HepG2 (cell line): ENCODE measurements around the gene OR52H1. TPM values are rescaled to one million over a fixed set of nuclear protein-coding genes. Genes with fewer than 3 reads are reported as not detected.

Experiments used
- ATAC-seq: fragments of 200-7000 bp; cut with Tn5 transposase; 3 replicates; pipeline ENCODE4 v1.9.1; 2020; ENCODE audit warnings: mild to moderate bottlenecking, moderate library complexity
- BruUV-seq: library from RNA; stranded (reverse); fragments of 400-500 nt; replicated peaks from 2 replicates; lab custom pipeline; 2021; lab: Mats Ljungman, UMichigan
- CTCF ChIA-PET: fragments of 300-600 bp; formaldehyde crosslinking; extraction: SDS; loops from one replicate; lab custom pipeline; 2021; ENCODE audit warnings: low total read pairs, inconsistent platforms, low intra/inter-chr PET ratio; lab: Yijun Ruan, JAX
- POLR2A ChIA-PET: fragments of 350-600 bp; sonication (Branson Sonifier 250); formaldehyde crosslinking; loops from one replicate; lab custom pipeline; 2020; ENCODE audit warnings: antibody characterized with exemption, inconsistent platforms; lab: Yijun Ruan, JAX
- DNase-seq: peaks from one replicate; pipeline ENCODE4 v3.0.0-alpha.2; 2015; ENCODE audit warnings: low spot score
- FAIRE-seq: peaks from 3 replicates; lab custom pipeline; 2011; peaks lifted over from hg19 to GRCh38; lab: Jason Lieb, UNC
- H2AFZ ChIP-seq: one replicate; pipeline ENCODE4 v1.6.1; 2011; ENCODE audit warnings: low read length, inconsistent platforms
- H3K27ac ChIP-seq: fragments of 300-600 bp; 3 replicates; pipeline ENCODE4 v1.8.0; 2011; ENCODE audit warnings: mixed run types, mild to moderate bottlenecking, mixed read lengths, low read length, inconsistent platforms; ENCODE audit not compliant: insufficient read depth; ENCODE audit errors: extremely low read length
- H3K27me3 ChIP-seq, 2 experiments: fragments of 200-600 bp in 1 of 2; 2 replicates in 1 of 2; 3 replicates in 1 of 2; pipeline versions ENCODE4 v1.6.0 to v1.8.0; 2011; ENCODE audit warnings: low read length in 2 of 2, mild to moderate bottlenecking in 2 of 2, moderate library complexity in 2 of 2, inconsistent platforms in 1 of 2; ENCODE audit not compliant: insufficient read depth in 2 of 2, control insufficient read depth in 1 of 2
- H3K36me3 ChIP-seq, 2 experiments: fragments of 200-600 bp in 1 of 2; replicated peaks in 1 of 2; 2 replicates in 1 of 2; 3 replicates in 1 of 2; pipeline versions ENCODE4 v1.5.1 to v1.8.0; 2011; ENCODE audit warnings: low read length in 2 of 2, inconsistent platforms in 1 of 2; ENCODE audit not compliant: insufficient read depth in 2 of 2, control insufficient read depth in 1 of 2
- H3K4me1 ChIP-seq: 2 replicates; pipeline ENCODE4 v1.5.1; 2012; ENCODE audit warnings: low read length, inconsistent platforms; ENCODE audit not compliant: insufficient read depth
- H3K4me2 ChIP-seq: 2 replicates; pipeline ENCODE4 v1.6.0; 2011; ENCODE audit warnings: low read depth, low read length, inconsistent platforms
- H3K4me3 ChIP-seq, 3 experiments: fragments of 200-600 bp in 1 of 3; sonication (generic), shearing (Covaris generic) in 1 of 3; replicated peaks in 1 of 3; 2 replicates each; pipeline ENCODE4 v1.5.1; 2011 to 2016; ENCODE audit warnings: low read length in 3 of 3, inconsistent platforms in 2 of 3, low read depth in 2 of 3, mild to moderate bottlenecking in 2 of 3, control low read depth in 1 of 3, mixed read lengths in 1 of 3; ENCODE audit not compliant: insufficient read depth in 1 of 3
- H3K79me2 ChIP-seq: one replicate; pipeline ENCODE4 v1.6.1; 2011; ENCODE audit warnings: low read length, inconsistent platforms; ENCODE audit not compliant: insufficient read depth
- H3K9ac ChIP-seq: 2 replicates; pipeline ENCODE4 v1.6.0; 2011; ENCODE audit warnings: mild to moderate bottlenecking, low read depth, low read length, inconsistent platforms; ENCODE audit not compliant: insufficient read depth
- H3K9me3 ChIP-seq: 2 replicates; pipeline ENCODE4 v1.5.1; 2012; ENCODE audit warnings: mild to moderate bottlenecking, low read length
- H4K20me1 ChIP-seq: 2 replicates; pipeline ENCODE4 v1.6.0; 2011; ENCODE audit warnings: inconsistent platforms, mild to moderate bottlenecking, low read length, moderate library complexity; ENCODE audit not compliant: insufficient read depth
- AGO2 ChIP-seq: fragments of 200-400 bp; formaldehyde crosslinking; optimal IDR thresholded peaks from 2 replicates; pipeline ENCODE3; 2017; ENCODE audit warnings: mild to moderate bottlenecking, low read depth, low read length, moderate library complexity
- AHR ChIP-seq: IDR thresholded peaks from 2 replicates; pipeline ENCODE4 v1.6.1; 2018; ENCODE audit warnings: missing genetic modification reagents, missing compliant biosample characterization
- BCL6 ChIP-seq: IDR thresholded peaks from 2 replicates; pipeline ENCODE4 v1.6.1; 2016; ENCODE audit warnings: missing genetic modification reagents, missing compliant biosample characterization
- CCDC6 ChIP-seq: sonication (generic); formaldehyde crosslinking; IDR thresholded peaks from 2 replicates; pipeline ENCODE4 v1.8.1; 2022; ENCODE audit warnings: mild to moderate bottlenecking, missing genetic modification reagents, moderate library complexity
- DMAP1 ChIP-seq: IDR thresholded peaks from 2 replicates; pipeline ENCODE4 v1.6.1; 2016
- FLYWCH1 ChIP-seq: sonication (generic); formaldehyde crosslinking; IDR thresholded peaks from 2 replicates; pipeline ENCODE4 v1.8.1; 2023; ENCODE audit warnings: mild to moderate bottlenecking, missing genetic modification reagents
- JARID2 ChIP-seq: sonication (generic); formaldehyde crosslinking; IDR thresholded peaks from 2 replicates; pipeline ENCODE4 v1.8.1; 2023; ENCODE audit warnings: missing genetic modification reagents, inconsistent platforms; ENCODE audit not compliant: insufficient replicate concordance
- NAIF1 ChIP-seq: sonication (generic); formaldehyde crosslinking; IDR thresholded peaks from 2 replicates; pipeline ENCODE4 v1.5.0; 2020; ENCODE audit warnings: mild to moderate bottlenecking, missing genetic modification reagents, borderline replicate concordance
- NFIC ChIP-seq: IDR thresholded peaks from 2 replicates; pipeline ENCODE4 v1.6.1; 2012; ENCODE audit warnings: mild to moderate bottlenecking, low read length, inconsistent platforms
- RORA ChIP-seq: sonication (generic); formaldehyde crosslinking; IDR thresholded peaks from 2 replicates; pipeline ENCODE4 v1.5.0; 2020; ENCODE audit warnings: mild to moderate bottlenecking, missing genetic modification reagents, moderate library complexity
- SMARCC2 ChIP-seq: fragments of 450-650 bp; IDR thresholded peaks from 2 replicates; pipeline ENCODE4 v1.6.1; 2017; ENCODE audit warnings: antibody characterized with exemption, mild to moderate bottlenecking
- SOX13 ChIP-seq, 3 experiments: fragments of 450-650 bp in 1 of 3; sonication (generic) in 1 of 3; formaldehyde crosslinking in 1 of 3; IDR thresholded peaks in 2 of 3; conservative IDR thresholded peaks in 1 of 3; 2 replicates each; pipeline versions ENCODE4 v1.5.0 to v1.6.1; 2016 to 2020; ENCODE audit warnings: antibody characterized with exemption in 1 of 3, mild to moderate bottlenecking in 1 of 3, missing compliant biosample characterization in 1 of 3, missing genetic modification reagents in 1 of 3, moderate library complexity in 1 of 3
- SUZ12 ChIP-seq: fragments of 150-350 bp; IDR thresholded peaks from 2 replicates; pipeline ENCODE4 v1.6.1; 2014; ENCODE audit warnings: low read depth, low read length
- ZBTB21 ChIP-seq: sonication (generic); formaldehyde crosslinking; IDR thresholded peaks from 2 replicates; pipeline ENCODE4 v1.4.0; 2020; ENCODE audit warnings: missing genetic modification reagents
- ZNF563 ChIP-seq: sonication (generic); formaldehyde crosslinking; IDR thresholded peaks from 2 replicates; pipeline ENCODE4 v1.8.0; 2022; ENCODE audit warnings: mild to moderate bottlenecking, moderate library complexity, missing genetic modification reagents
- ZNF605 ChIP-seq: sonication (generic); formaldehyde crosslinking; IDR thresholded peaks from 2 replicates; pipeline ENCODE4 v1.8.0; 2022; ENCODE audit warnings: mild to moderate bottlenecking, missing genetic modification reagents
- ZNF660 ChIP-seq: sonication (generic); formaldehyde crosslinking; IDR thresholded peaks from 2 replicates; pipeline ENCODE4 v1.5.1; 2020; ENCODE audit warnings: mild to moderate bottlenecking, low read depth, missing genetic modification reagents, borderline replicate concordance
- ZNF724P ChIP-seq: sonication (generic); formaldehyde crosslinking; IDR thresholded peaks from 2 replicates; pipeline ENCODE4 v1.8.0; 2022; ENCODE audit warnings: missing genetic modification reagents, borderline replicate concordance
- WGBS: methylation state at CpG from one replicate; pipeline ENCODE4 v1.1.6; 2017; ENCODE audit warnings: low lambda C conversion rate; 5-methylcytosine and 5-hydroxymethylcytosine counted together
- in situ Hi-C: cut with HindIII; loops from 2 replicates; pipeline ENCODE4 v1.10.0; 2017; ENCODE audit warnings: low pct_unique_long_range_greater_than_20kb; ENCODE audit not compliant: extremely low pct_ligation_motif_present
- intact Hi-C: fragments of 100-400 bp; cut with micrococcal nuclease; formaldehyde crosslinking; loops from one replicate; pipeline ENCODE4 v1.10.0; 2022; ENCODE audit not compliant: unreplicated experiment
- polyA plus RNA-seq, 8 experiments: library from polyadenylated mRNA; depleted of rRNA in 3 of 8; stranded (reverse) in 7 of 8; unstranded in 1 of 8; fragments of >200 nt; fragmentation: Illumina TruSeq in 4 of 8; extraction: Trizol in 4 of 8; gene quantifications; 2 replicates each; pipeline versions ENCODE4 v1.2.1 to v1.2.3, GENCODE V29; 2011 to 2016; ENCODE audit warnings: low read depth in 4 of 8, missing spikeins in 1 of 8, mixed read lengths in 1 of 8; ENCODE audit not compliant: insufficient read depth in 1 of 8
- total RNA-seq, 5 experiments: library from RNA; depleted of rRNA; stranded (reverse); fragments of >200 nt; fragmentation: Illumina TruSeq; extraction: Trizol; gene quantifications; 2 replicates each; pipeline ENCODE4 v1.2.3, GENCODE V29; 2016; ENCODE audit warnings: low read depth in 1 of 5
- TF ChIP-seq, protein P1 (sequence below): sonication (generic); formaldehyde crosslinking; IDR thresholded peaks from 2 replicates; pipeline ENCODE4 v1.4.0; 2020; ENCODE audit warnings: missing genetic modification reagents

Gene OR52H1
- total and polyA plus RNA-seq, 2 of the 13 experiments (the other 11 are each of a cell fraction or from before 2014, with no cell fraction given): not detected

DNA sequence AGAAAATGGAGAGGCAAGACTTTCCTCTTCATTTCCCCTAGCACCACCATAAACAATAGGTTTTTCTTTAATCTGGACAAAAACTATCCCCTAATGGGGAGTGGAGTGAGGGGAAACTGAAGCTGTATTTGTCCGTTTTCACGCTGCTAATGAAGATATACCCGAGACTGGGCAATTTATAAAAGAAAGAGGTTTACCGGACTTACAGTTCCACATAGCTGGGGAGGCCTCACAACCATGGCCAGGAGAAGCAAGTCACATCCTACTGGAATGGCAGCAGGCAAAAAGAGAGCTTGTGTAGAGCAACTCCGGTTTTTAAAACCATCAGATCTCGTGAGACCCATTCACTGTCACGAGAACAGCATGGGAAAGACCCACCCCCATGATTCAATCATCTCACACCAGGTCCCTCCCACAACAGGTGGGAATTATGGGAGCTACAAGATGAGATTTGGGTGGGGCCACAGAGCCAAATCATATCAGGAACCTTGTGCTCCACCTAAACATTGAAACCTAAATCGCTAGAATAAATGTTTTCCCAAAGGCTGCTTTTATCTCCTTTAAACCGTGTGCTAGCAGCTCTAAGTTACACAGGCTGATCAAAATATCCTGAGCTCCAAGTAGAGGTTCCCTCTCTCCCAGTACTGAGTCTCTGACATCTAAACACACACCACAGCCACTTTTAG is 42.8 kb downstream of the OR52H1 start:
- Histone ChIP-seq H3K79me2 (no peaks in the 10 kb centered on the region), H3K9ac (no peak overlapping the region), H2AFZ (no peak overlapping the region), H3K9me3 (no peaks in the 10 kb centered on the region), H3K27ac (no peak overlapping the region), H3K36me3 (no peaks in the 10 kb centered on the region), H3K4me2 (no peak overlapping the region), H3K27me3 (peaks cover 0 to 17% of the 10 kb centered on the region in 2 experiments; a peak in 3 of 5 replicates), H3K4me3 (no peak overlapping the region), H3K4me1 (no peaks in the 10 kb centered on the region), H4K20me1 (no peaks in the 10 kb centered on the region; the same call in 1 of the 2 replicates)
- in situ Hi-C loops: no loop called here
- intact Hi-C loops: no loop called here
- WGBS: 5% methylated on average over 8 of the region's 9 CpGs
- ChIA-PET POLR2A (no interaction called here), CTCF (no interaction called here)
- ATAC-seq: no peak
- FAIRE-seq: no peak
- no TSS peak for BruUV-seq
- TF ChIP-seq JARID2 (CRISPR knock-in tag) (no peak), NFIC (no peak), DMAP1 (no peak)
- no peak for DNase-seq

DNA sequence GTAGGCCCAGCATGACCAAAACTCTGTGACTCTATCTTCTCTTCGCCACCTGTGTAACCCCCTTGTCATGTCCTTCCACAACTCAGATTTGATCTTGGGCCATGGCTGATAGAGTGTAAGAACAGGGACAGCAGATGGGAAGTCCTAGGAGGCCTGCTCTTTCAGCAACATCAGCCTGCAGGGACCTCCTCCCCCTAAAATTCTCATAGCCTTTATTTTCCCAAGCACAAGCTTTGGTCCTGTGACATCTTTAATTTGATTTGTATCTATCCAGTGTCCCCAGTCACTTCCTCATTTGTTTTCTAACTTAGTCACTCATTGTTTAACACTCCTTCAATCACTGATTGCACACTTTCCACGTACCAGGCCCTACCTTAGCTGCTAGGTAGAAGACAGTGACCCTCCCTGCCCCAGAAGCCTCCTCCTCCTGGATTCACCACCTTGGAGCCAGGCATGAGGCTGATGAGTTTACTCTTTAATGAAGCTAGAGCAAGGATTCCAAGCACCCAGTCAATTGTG is 43.9 kb downstream of the OR52H1 start:
- Histone ChIP-seq H3K27me3 (peaks cover 0 to 22% of the 10 kb centered on the region in 2 experiments; a peak in 3 of 5 replicates), H3K4me3 (no peak overlapping the region), H3K4me1 (no peaks in the 10 kb centered on the region), H3K79me2 (no peaks in the 10 kb centered on the region), H3K36me3 (no peaks in the 10 kb centered on the region), H4K20me1 (no peaks in the 10 kb centered on the region; the same call in 1 of the 2 replicates), H3K4me2 (no peak overlapping the region), H3K27ac (no peak overlapping the region), H3K9me3 (no peaks in the 10 kb centered on the region), H2AFZ (no peak overlapping the region), H3K9ac (no peak overlapping the region)
- FAIRE-seq (no peak), ATAC-seq (no peak), DNase-seq (no peak)
- ChIA-PET POLR2A (no interaction called here), CTCF (no interaction called here)
- BruUV-seq: no TSS peak
- intact Hi-C loops: no loop called here
- in situ Hi-C loops: no loop called here
- 23% methylated on average over 2 of the region's 2 CpGs for whole genome bisulfite sequencing
- TF ChIP-seq ZNF724P (CRISPR knock-in tag) (no peak), ZNF563 (CRISPR knock-in tag) (no peak), SUZ12 (no peak), CCDC6 (CRISPR knock-in tag) (no peak), ZBTB21 (no peak), SMARCC2 (no peak), SOX13 (IDR thresholded peaks at IDR 0.05) (no peak), SOX13 (CRISPR knock-in tag; conservative IDR thresholded peaks at IDR 0.05 in 1 of 2, IDR thresholded peaks at IDR 0.05 in 1 of 2) (no peak), AGO2 (no peak), RORA (CRISPR knock-in tag) (no peak), ZNF605 (CRISPR knock-in tag) (no peak), ZNF660 (CRISPR knock-in tag) (no peak), BCL6 (CRISPR knock-in tag) (no peak), NAIF1 (no peak), FLYWCH1 (CRISPR knock-in tag) (no peak), AHR (CRISPR knock-in tag) (no peak)
- TF ChIP-seq, protein P1, sequence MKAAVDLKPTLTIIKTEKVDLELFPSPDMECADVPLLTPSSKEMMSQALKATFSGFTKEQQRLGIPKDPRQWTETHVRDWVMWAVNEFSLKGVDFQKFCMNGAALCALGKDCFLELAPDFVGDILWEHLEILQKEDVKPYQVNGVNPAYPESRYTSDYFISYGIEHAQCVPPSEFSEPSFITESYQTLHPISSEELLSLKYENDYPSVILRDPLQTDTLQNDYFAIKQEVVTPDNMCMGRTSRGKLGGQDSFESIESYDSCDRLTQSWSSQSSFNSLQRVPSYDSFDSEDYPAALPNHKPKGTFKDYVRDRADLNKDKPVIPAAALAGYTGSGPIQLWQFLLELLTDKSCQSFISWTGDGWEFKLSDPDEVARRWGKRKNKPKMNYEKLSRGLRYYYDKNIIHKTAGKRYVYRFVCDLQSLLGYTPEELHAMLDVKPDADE (CRISPR knock-in tag): no peak
